KMS-11 (cell line): Measurements from ENCODE around the gene ITGA4.

Experiments used
- H2AFZ ChIP-seq: fragments of 200-600 bp; sonication (generic); 2 replicates; pipeline ENCODE4 v1.6.1; 2016; ENCODE audit warnings: antibody characterized with exemption, mixed run types, low read depth
- H3K27ac ChIP-seq: fragments of 200-600 bp; sonication (generic); 2 replicates; pipeline ENCODE4 v1.6.1; 2016; ENCODE audit warnings: mild to moderate bottlenecking, mixed run types
- H3K27me3 ChIP-seq: fragments of 200-600 bp; sonication (generic); 2 replicates; pipeline ENCODE4 v1.6.1; 2017; ENCODE audit warnings: mild to moderate bottlenecking, low read depth, mixed run types, moderate library complexity; ENCODE audit not compliant: insufficient read depth
- H3K36me3 ChIP-seq: fragments of 200-600 bp; sonication (generic); 2 replicates; pipeline ENCODE4 v1.6.1; 2017; ENCODE audit warnings: mild to moderate bottlenecking, mixed run types; ENCODE audit not compliant: insufficient read depth
- H3K4me1 ChIP-seq: fragments of 200-600 bp; sonication (generic); 2 replicates; pipeline ENCODE4 v1.6.1; 2016; ENCODE audit warnings: mild to moderate bottlenecking, low read depth, mixed run types; ENCODE audit not compliant: poor library complexity, severe bottlenecking
- H3K4me2 ChIP-seq: fragments of 200-600 bp; sonication (generic); 2 replicates; pipeline ENCODE4 v1.7.0; 2016; ENCODE audit warnings: mild to moderate bottlenecking, mixed run types
- H3K4me3 ChIP-seq: fragments of 200-600 bp; sonication (generic); IDR thresholded peaks from 2 replicates; pipeline ENCODE4 v1.6.1; 2017; ENCODE audit warnings: low read depth, low read length, mixed read lengths; ENCODE audit not compliant: insufficient read depth
- H3K79me2 ChIP-seq: fragments of 200-600 bp; sonication (generic); 2 replicates; pipeline ENCODE4 v1.6.1; 2016; ENCODE audit warnings: low read depth, mixed run types; ENCODE audit not compliant: insufficient read depth
- H3K9ac ChIP-seq: fragments of 200-600 bp; sonication (generic); 2 replicates; pipeline ENCODE4 v1.6.1; 2016; ENCODE audit warnings: mild to moderate bottlenecking, mixed run types
- H4K20me1 ChIP-seq: fragments of 200-600 bp; sonication (generic); 2 replicates; pipeline ENCODE4 v1.6.1; 2016; ENCODE audit warnings: mild to moderate bottlenecking, mixed run types; ENCODE audit not compliant: insufficient read depth
- CTCF ChIP-seq: fragments of 200-600 bp; sonication (generic); conservative IDR thresholded peaks from 2 replicates; pipeline ENCODE4 v1.6.1; 2017; ENCODE audit warnings: low read depth, mild to moderate bottlenecking, antibody characterized with exemption, low read length, moderate library complexity, mixed read lengths

ITGA4 gene

DNA sequence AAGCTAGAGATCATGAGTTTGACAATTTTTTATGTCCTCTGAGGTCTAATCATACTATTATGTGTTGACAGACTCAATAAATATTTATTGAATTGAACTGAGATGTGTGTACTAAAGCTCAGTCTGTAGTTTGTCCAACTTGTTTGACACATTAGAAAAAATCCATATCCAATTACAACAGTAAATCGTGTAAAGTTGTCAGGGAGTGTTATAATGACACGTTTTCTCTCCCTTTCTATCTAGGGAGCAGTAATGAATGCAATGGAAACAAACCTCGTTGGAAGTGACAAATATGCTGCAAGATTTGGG, 28.4 kb downstream of the ITGA4 start:
- H4K20me1 ChIP-seq: no peaks in the 10 kb centered on the region
- H3K9ac ChIP-seq: no peak overlapping the region
- H3K27me3 ChIP-seq: no peaks in the 10 kb centered on the region
- no peak overlapping the region for H3K27ac ChIP-seq
- H3K4me3 ChIP-seq: no peak overlapping the region
- H3K4me2 ChIP-seq: no peak overlapping the region
- no peak overlapping the region for H2AFZ ChIP-seq
- no peaks in the 10 kb centered on the region for H3K79me2 ChIP-seq
- H3K4me1 ChIP-seq: no peaks in the 10 kb centered on the region
- H3K36me3 ChIP-seq: peaks cover 8% of the 10 kb centered on the region; the same call in 1 of the 2 replicates
- no peak for TF ChIP-seq CTCF

DNA sequence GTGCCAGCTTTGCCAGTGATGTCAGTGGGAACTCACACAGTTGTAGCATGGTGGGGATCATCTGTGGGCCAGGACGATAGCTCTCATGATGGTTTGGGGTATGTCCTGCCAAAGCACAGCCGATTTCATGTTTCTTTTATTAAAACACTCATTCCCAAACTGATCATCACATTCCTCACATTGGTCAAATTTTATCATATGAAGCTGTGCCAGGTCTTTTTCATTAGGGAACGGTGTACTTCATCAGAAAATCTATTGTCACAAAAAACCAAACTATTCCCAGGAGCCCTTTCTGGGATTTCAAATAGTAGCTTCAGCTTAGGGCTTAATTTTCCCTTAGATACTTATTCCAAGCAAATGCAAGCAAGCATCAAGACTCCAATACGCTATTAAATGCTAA, 42.0 kb downstream of the ITGA4 start:
- Histone ChIP-seq H3K27ac (no peak overlapping the region), H4K20me1 (no peaks in the 10 kb centered on the region), H3K4me1 (no peaks in the 10 kb centered on the region), H3K9ac (no peak overlapping the region), H3K27me3 (no peaks in the 10 kb centered on the region), H3K36me3 (no peaks in the 10 kb centered on the region; the same call in 1 of the 2 replicates), H3K79me2 (no peaks in the 10 kb centered on the region), H3K4me2 (no peak overlapping the region), H3K4me3 (no peak overlapping the region), H2AFZ (no peak overlapping the region)
- TF ChIP-seq CTCF: no peak

- TF ChIP-seq CTCF: no peak
- H4K20me1 ChIP-seq: no peaks in the 10 kb centered on the region
- no peaks in the 10 kb centered on the region; the same call in 1 of the 2 replicates for H3K36me3 ChIP-seq
- no peaks in the 10 kb centered on the region for H3K27me3 ChIP-seq
- H3K4me3 ChIP-seq: no peak overlapping the region
- H3K4me1 ChIP-seq: no peaks in the 10 kb centered on the region
- no peak overlapping the region for H3K9ac ChIP-seq
- H3K27ac ChIP-seq: no peak overlapping the region
- no peaks in the 10 kb centered on the region for H3K79me2 ChIP-seq
- no peak overlapping the region for H2AFZ ChIP-seq
- H3K4me2 ChIP-seq: no peak overlapping the region
Observed at GRCh38 chr2:181500201-181500600, 43.0 kb downstream of the ITGA4 start.

DNA sequence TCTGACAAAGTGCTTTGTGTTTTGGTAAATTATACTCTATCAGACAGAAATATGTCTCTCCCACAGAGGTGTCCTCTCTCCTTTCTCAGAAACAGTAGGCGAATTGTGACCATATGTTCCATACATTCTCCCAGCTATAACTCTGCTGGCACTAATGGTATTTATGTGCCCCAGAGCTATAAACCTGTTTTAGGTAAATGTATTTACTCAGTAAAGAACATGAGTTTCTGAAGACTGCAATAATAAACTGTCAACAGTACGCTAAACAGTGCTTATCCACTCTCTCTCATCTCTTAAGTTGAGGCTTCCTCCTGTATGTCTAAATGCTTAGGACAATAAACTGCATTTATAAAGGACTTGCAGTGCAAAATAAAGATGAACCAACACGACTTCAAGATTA, 58.5 kb downstream of the ITGA4 start:
- Histone ChIP-seq H3K4me2 (no peak overlapping the region), H2AFZ (no peak overlapping the region), H3K4me3 (no peak overlapping the region), H3K36me3 (peaks cover 5% of the 10 kb centered on the region; the same call in 1 of the 2 replicates), H3K27ac (no peak overlapping the region), H4K20me1 (no peaks in the 10 kb centered on the region), H3K27me3 (no peaks in the 10 kb centered on the region), H3K79me2 (no peaks in the 10 kb centered on the region), H3K9ac (no peak overlapping the region), H3K4me1 (no peaks in the 10 kb centered on the region)
- no peak for TF ChIP-seq CTCF

GRCh38 chr2:181516992-181517391, 59.8 kb downstream of the ITGA4 start:
- no peak overlapping the region for H3K4me2 ChIP-seq
- no peaks in the 10 kb centered on the region for H3K4me1 ChIP-seq
- no peaks in the 10 kb centered on the region for H3K36me3 ChIP-seq
- no peaks in the 10 kb centered on the region for H4K20me1 ChIP-seq
- no peak for TF ChIP-seq CTCF
- no peaks in the 10 kb centered on the region for H3K27me3 ChIP-seq
- no peak overlapping the region for H3K9ac ChIP-seq
- no peak overlapping the region for H3K27ac ChIP-seq
- H3K79me2 ChIP-seq: no peaks in the 10 kb centered on the region
- H3K4me3 ChIP-seq: no peak overlapping the region
- H2AFZ ChIP-seq: no peak overlapping the region
